ENCODE data around the gene THTPA. TPM values are rescaled to one million over a fixed set of nuclear protein-coding genes. Genes with fewer than 3 reads are reported as not detected.
A peak's percentile ranks its signal among the peaks of the same experiment; 100 is the strongest.
"Not testable (repeated sequence)": the region's sequence is repeated elsewhere in the genome, so short reads cannot be mapped to it uniquely, and the experiment has no call there.

THTPA gene
- total and polyA plus RNA-seq, 2 experiments from 2014 or later = 31.3 to 58.6 TPM

DNA sequence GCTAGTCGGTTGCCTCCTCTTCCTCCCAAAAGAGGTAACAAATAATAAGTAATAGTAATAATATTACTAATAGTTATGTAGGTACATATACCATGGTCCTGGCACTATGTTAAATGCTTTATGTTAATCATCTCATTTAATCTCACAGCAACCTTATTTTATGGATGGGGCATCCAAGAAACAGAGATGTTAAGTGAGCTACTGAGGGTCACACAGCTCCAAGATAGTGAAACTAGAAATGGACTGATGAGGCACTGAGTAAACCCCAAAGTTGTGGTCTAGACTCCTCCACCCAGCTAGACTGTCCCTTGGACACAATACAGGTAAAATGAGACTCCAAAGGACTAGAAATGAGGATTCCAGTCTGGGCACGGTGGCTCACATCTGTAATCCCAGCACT, 19.6 kb upstream of the THTPA start:
- Histone ChIP-seq H3K4me3 (no peak overlapping the region), H3K27me3 (no peaks in the 10 kb centered on the region)
- TF ChIP-seq, protein P1, sequence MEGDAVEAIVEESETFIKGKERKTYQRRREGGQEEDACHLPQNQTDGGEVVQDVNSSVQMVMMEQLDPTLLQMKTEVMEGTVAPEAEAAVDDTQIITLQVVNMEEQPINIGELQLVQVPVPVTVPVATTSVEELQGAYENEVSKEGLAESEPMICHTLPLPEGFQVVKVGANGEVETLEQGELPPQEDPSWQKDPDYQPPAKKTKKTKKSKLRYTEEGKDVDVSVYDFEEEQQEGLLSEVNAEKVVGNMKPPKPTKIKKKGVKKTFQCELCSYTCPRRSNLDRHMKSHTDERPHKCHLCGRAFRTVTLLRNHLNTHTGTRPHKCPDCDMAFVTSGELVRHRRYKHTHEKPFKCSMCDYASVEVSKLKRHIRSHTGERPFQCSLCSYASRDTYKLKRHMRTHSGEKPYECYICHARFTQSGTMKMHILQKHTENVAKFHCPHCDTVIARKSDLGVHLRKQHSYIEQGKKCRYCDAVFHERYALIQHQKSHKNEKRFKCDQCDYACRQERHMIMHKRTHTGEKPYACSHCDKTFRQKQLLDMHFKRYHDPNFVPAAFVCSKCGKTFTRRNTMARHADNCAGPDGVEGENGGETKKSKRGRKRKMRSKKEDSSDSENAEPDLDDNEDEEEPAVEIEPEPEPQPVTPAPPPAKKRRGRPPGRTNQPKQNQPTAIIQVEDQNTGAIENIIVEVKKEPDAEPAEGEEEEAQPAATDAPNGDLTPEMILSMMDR (IDR thresholded peaks at IDR 0.05; ENCODE audit: low read depth, low read length) = no peak

DNA sequence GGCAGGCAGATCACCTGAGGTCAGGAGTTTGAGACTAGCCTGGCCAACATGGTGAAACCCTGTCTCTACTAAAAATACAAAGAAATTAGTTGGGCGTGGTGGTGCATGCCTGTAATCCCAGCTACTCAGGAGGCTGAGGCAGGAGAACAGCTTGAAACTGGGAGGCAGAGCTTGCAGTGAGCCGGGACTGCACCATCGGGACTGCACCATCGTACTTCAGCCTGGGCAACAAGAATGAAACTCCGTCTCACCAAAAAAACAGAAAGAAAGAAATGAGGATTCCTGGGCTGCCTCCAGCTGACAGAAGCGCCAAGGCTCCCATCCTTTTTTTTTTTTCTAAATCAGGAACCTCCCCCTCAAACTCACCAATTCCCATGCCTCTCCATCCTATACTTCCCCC, 19.2 kb upstream of the THTPA start:
- H3K4me1 ChIP-seq (ENCODE audit: low read depth) = peaks cover 11% of the 10 kb centered on the region
- H3K27me3 ChIP-seq; H3K36me3 ChIP-seq; DNase-seq (ENCODE audit: low read depth in 1 of 2, low spot score in 1 of 2); H3K4me3 ChIP-seq; H3K27ac ChIP-seq; H3K9me3 ChIP-seq (ENCODE audit: low read depth): not testable (repeated sequence)

More for the DNA sequence above, 19.6 kb upstream of the THTPA start:
- Histone ChIP-seq H3K27ac (no peak overlapping the region), H3K4me1 (ENCODE audit: low read depth) (peaks cover 11% of the 10 kb centered on the region), H3K9me3 (ENCODE audit: low read depth) (no peaks in the 10 kb centered on the region), H3K36me3 (no peaks in the 10 kb centered on the region)
- no peak for DNase-seq (ENCODE audit: low read depth in 1 of 2, low spot score in 1 of 2)

DNA sequence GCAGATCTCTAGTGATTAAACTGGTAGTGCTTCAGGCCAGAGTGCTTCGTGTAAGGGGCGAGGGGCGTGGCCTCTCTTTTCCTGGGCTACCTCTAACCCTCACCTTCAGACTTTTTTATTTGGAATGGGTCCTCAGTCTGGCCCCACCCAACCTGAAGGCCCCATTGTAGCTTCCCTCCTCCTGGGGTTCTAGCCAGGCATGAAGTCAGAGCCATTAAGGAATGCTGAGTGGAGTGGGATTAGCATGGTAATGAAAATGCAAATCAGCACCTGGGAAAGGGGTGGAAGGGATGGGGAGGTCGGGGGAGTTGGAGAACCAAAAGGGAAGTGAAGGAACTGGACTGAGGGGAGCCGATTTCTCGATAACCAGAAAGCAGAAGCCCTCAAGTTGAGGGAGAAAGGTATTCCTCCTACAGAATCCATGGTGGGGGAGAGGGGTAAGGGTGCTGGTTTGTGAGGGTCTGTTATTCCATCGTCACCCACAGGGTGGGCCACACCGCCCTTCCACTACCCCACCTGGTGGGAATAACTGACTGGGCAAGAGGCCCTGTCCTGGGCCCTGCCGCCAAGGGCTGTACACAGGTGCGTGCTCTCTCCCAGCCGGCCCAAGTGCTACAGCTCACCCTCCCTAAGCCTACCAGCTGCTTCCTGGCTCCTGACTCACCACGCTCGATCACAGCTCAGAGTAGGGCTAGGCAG, 18.6 kb upstream of the THTPA start:
- DNase-seq (ENCODE audit: low read depth in 1 of 2, low spot score in 1 of 2) = no peak
- Histone ChIP-seq H3K4me1 (ENCODE audit: low read depth) (peaks cover 11% of the 10 kb centered on the region), H3K27me3 (no peaks in the 10 kb centered on the region), H3K27ac (no peak overlapping the region), H3K4me3 (no peak overlapping the region), H3K9me3 (ENCODE audit: low read depth) (no peaks in the 10 kb centered on the region), H3K36me3 (no peaks in the 10 kb centered on the region)
- TF ChIP-seq, protein P1 (IDR thresholded peaks at IDR 0.05; ENCODE audit: low read depth, low read length) = no peak

DNA sequence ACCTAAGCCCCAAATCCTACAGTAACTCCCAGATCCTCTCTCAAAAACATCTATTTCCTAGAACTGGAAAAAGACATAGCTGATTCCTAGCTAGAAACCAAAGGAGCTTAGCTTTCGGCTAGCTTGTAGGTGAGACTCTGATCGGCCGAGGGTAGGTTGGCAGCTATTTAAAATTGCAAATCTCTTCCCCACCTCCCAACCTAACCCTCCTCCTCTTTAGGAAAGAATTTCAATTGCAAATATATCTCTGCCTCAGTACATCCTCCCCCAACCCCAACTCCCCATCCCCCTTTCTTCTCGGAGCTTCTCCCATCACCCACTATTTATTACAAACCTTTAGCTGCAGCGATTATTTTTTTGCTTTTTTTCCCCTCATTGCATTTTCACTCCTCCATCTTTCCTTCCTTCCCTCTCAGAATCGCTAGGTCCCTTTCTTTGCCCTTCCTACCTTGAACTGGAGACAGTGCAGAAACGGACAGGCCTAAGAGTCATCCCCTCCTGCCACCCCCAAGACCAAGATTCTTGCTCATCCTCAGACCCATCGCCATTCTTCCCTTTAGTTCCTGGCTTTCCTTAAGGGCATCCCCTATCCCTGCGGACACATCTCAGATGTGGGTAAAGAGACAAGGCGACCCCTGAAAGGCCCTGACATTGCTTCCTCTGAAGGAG, 17.9 kb upstream of the THTPA start:
- H3K27ac ChIP-seq = no peak overlapping the region
- TF ChIP-seq, protein P1 (IDR thresholded peaks at IDR 0.05; ENCODE audit: low read depth, low read length) = no peak
- no peak for DNase-seq (ENCODE audit: low read depth in 1 of 2, low spot score in 1 of 2)
- no peaks in the 10 kb centered on the region for H3K27me3 ChIP-seq
- peaks cover 11% of the 10 kb centered on the region for H3K4me1 ChIP-seq (ENCODE audit: low read depth)
- H3K36me3 ChIP-seq = no peaks in the 10 kb centered on the region
- H3K4me3 ChIP-seq = no peak overlapping the region
- no peaks in the 10 kb centered on the region for H3K9me3 ChIP-seq (ENCODE audit: low read depth)

DNA sequence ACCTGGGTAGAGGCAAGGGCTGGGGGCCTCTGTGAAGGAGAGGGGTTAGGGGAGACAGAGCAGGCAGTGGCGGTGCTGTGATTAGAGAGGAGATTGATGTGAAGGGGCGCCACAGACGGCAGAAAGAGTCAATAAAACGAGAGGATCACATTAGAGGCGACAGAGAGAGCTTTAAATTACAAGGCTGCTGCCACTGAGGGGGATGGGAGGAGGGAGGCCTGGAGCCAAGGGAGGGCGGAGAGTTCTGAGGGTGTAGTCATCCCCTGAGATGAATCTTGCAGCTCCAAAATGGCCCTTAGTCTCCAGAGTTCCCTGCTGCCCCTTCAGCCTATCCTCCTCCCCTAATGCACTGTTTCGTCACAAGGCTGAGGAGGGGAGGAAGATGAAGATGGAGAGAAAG, 17.3 kb upstream of the THTPA start:
- no peaks in the 10 kb centered on the region for H3K9me3 ChIP-seq (ENCODE audit: low read depth)
- peak; percentile 25 to 53 for DNase-seq (ENCODE audit: low read depth in 1 of 2, low spot score in 1 of 2)
- no peak overlapping the region for H3K27ac ChIP-seq

More for the DNA sequence above, 17.3 kb upstream of the THTPA start:
- Histone ChIP-seq H3K27me3 (no peaks in the 10 kb centered on the region), H3K4me1 (ENCODE audit: low read depth) (peaks cover 11% of the 10 kb centered on the region), H3K4me3 (no peak overlapping the region), H3K36me3 (no peaks in the 10 kb centered on the region)
- TF ChIP-seq, protein P1 (IDR thresholded peaks at IDR 0.05; ENCODE audit: low read depth, low read length) = no peak
